NT2/D1 (cell line): ENCODE measurements around the gene VSIG10L.

Experiments used
- SUZ12 ChIP-seq: IDR thresholded peaks from 2 replicates; pipeline ENCODE4 v1.6.1; 2011; ENCODE audit not compliant: insufficient read length, insufficient read depth; ENCODE audit errors: extremely low read depth
- YY1 ChIP-seq: IDR thresholded peaks from 2 replicates; pipeline ENCODE4 v1.6.1; 2011; ENCODE audit not compliant: insufficient read length, insufficient read depth

DNA sequence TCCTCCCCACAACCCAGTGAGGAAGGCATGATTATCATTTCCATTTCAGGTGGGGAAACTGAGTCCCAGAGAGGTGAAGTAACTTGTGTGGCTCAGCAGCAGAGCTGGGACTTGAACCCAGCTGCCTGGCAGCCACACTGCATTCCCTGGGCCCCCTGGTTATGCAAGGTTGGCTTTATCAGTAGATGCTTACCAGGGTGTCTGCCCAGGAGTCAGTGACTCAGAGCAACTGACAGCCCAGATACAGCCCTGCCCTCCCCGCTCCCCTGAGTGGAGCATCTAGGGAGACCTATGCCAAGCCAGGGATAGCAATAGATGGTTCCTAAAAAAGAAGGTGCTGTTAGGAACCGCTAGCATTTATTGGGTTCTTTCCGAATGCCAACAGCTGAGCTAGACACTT, 24.6 kb downstream of the VSIG10L start:
- no peak for TF ChIP-seq SUZ12
- TF ChIP-seq YY1, result no peak
